ENCODE measurements around the gene ELAVL2. TPM values are rescaled to one million over a fixed set of nuclear protein-coding genes. Genes with fewer than 3 reads are reported as not detected.

ELAVL2 gene
- total RNA-seq = 0.09 and 0.14 TPM in 2 replicates

GRCh38 chr9:23826120-23826629 lies at the start of gene ELAVL2:
Gene ELAVL2 (minus strand): TSS chr9:23826240. CDS start chr9:23762234, 64,006 bp downstream.

